22Rv1 (cell line): Measurements from ENCODE around the gene RPTOR.

Experiments used
- H3K27ac ChIP-seq: fragments of 450-650 bp; 2 replicates; pipeline ENCODE4 v1.5.1; 2017
- ZFX ChIP-seq: fragments of 450-650 bp; IDR thresholded peaks from 2 replicates; pipeline ENCODE4 v1.6.1; 2017; ENCODE audit warnings: antibody characterized with exemption, borderline replicate concordance
- TF ChIP-seq, protein P1 (sequence below): fragments of 450-650 bp; IDR thresholded peaks from 2 replicates; pipeline ENCODE4 v1.5.1; 2017; ENCODE audit warnings: mild to moderate bottlenecking

RPTOR gene, protein sequence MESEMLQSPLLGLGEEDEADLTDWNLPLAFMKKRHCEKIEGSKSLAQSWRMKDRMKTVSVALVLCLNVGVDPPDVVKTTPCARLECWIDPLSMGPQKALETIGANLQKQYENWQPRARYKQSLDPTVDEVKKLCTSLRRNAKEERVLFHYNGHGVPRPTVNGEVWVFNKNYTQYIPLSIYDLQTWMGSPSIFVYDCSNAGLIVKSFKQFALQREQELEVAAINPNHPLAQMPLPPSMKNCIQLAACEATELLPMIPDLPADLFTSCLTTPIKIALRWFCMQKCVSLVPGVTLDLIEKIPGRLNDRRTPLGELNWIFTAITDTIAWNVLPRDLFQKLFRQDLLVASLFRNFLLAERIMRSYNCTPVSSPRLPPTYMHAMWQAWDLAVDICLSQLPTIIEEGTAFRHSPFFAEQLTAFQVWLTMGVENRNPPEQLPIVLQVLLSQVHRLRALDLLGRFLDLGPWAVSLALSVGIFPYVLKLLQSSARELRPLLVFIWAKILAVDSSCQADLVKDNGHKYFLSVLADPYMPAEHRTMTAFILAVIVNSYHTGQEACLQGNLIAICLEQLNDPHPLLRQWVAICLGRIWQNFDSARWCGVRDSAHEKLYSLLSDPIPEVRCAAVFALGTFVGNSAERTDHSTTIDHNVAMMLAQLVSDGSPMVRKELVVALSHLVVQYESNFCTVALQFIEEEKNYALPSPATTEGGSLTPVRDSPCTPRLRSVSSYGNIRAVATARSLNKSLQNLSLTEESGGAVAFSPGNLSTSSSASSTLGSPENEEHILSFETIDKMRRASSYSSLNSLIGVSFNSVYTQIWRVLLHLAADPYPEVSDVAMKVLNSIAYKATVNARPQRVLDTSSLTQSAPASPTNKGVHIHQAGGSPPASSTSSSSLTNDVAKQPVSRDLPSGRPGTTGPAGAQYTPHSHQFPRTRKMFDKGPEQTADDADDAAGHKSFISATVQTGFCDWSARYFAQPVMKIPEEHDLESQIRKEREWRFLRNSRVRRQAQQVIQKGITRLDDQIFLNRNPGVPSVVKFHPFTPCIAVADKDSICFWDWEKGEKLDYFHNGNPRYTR (N-terminal part only)

DNA sequence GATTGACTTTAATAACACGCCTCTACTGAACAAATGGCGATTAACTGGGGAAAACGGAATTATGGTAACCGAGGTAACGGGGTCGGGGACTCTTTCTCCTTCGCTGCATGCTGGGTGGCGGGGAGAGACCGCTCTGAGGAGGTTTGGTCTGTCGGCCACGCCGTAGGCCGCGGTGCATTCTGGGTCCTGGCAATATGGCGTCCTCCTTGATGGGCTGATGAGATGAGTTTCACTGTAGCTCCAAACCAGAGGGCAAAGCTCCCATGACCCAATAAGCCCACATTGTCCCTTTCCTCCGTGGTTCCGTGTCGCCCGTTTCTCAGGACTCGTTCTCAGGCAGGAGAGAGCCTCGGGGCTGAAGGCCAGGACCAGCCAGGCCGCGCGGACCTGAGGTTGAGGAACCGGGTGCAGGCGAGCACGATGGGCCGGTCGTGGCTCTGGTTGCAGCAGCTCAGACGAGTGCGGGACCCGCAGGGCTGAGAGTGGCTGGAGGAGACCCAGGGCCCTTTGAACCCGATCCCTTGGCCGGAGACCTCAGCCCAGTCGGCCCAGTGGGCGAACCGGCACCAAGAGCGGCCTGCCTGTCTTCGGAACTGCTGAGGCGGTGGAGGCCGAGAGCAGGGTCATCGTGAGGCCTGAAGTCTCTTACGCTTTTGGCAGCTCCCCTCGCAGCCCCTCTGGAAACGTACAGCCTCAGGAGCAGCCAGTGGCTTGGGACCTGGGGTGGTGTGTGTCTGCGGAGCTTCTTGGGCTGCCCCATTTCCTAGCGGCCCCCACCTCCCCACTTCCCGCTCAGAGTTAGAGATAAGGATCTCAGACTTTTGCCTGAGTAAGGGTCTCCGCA is at the start of gene RPTOR:
TSS of gene RPTOR (plus strand) at position 184 of the 844 bp plus-strand sequence. CDS start 792 bp downstream, outside the sequence.
- peak within 1 kb of the TSS; percentile 67 for H3K27ac ChIP-seq
- TF ChIP-seq ZFX, result no peak
- TF ChIP-seq, protein P1, sequence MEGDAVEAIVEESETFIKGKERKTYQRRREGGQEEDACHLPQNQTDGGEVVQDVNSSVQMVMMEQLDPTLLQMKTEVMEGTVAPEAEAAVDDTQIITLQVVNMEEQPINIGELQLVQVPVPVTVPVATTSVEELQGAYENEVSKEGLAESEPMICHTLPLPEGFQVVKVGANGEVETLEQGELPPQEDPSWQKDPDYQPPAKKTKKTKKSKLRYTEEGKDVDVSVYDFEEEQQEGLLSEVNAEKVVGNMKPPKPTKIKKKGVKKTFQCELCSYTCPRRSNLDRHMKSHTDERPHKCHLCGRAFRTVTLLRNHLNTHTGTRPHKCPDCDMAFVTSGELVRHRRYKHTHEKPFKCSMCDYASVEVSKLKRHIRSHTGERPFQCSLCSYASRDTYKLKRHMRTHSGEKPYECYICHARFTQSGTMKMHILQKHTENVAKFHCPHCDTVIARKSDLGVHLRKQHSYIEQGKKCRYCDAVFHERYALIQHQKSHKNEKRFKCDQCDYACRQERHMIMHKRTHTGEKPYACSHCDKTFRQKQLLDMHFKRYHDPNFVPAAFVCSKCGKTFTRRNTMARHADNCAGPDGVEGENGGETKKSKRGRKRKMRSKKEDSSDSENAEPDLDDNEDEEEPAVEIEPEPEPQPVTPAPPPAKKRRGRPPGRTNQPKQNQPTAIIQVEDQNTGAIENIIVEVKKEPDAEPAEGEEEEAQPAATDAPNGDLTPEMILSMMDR, result no peak

DNA sequence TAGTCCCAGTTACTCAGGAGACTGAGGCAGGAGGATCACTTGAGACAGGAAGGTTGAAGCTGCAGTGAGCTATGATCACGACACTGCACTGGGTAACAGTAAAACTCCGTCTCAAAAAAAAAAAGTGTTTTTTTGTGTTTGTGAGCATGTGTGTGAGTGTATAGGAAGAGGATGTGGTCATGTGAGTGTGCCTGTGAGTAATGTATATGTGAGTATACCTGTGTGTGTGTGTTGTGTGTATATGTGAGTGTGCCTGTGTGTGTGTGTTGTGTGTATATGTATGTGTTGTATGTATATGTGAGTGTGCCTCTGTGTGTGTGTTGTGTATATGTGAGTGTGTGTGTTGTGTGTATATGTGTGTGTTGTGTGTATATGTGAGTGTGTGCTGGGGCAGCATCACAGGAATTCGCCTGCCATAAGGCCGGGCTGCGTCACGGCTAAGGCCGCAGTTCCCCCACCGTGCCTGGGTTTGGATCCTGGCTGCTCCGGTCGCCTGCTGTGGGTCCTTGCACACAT is 46.9 kb upstream of the RPTOR start:
- TF ChIP-seq ZFX, result no peak
- TF ChIP-seq, protein P1, result no peak
- no peak overlapping the region for H3K27ac ChIP-seq

DNA sequence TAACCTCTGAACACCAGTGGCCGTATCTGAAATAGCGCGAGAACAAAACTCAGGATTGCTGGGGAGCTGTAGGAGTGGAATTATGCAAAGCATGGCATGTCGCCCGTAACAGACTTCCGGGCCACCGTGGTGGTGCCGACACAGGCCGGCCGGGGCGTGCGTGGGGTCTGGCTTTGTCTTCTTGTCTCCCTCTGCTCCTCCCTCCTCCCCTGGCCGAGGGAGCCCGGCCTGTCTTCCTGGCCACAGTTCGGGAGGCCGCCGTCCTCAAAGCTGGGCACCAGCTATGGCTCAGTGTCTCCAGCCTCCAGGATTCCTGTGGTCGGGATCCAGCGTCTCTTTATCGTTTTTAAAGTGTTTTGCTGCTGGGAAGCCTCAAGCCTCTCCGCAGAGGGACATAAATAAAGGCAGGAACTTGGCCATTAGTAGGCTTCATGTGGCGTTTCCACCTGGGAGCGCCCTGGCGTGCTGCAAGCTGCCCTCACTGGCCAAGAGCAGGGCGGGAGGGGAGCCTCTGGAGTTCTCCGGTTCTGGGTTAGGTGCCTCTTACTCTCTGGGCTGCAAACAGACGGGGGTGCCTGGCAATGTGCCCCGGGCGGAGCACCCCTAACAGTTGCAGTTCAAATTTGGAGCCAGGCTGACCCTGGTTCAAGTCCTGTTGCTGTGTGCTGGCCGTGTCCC is 46.3 kb upstream of the RPTOR start:
- TF ChIP-seq, protein P1, result no peak
- TF ChIP-seq ZFX, result no peak
- H3K27ac ChIP-seq, result no peak overlapping the region

DNA sequence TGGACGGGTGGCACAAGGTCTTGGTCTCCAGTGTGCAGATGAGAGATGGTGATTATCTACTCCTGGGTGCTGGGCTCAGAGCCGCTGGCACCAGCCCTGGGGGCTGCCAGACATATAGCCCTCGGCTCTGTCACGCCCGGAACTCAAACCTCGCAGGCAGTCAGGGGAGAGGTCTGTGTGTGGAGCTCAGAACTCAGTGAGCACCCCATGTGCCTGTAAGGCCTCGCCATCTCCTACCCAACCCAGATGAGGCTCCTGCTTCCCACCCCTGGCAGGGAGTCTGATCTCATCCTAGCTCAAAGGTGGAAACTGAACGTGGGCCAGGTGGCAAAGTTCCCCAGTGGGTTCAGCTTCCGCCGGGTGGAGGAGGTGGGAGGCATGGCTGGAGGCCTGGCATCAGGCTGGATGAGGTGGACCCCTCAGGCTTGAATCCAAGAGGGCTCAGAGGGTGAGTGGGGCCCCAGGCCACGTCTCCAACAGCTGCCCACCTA is 45.7 kb upstream of the RPTOR start:
- no peak overlapping the region for H3K27ac ChIP-seq
- TF ChIP-seq, protein P1, result no peak
- TF ChIP-seq ZFX, result no peak

DNA sequence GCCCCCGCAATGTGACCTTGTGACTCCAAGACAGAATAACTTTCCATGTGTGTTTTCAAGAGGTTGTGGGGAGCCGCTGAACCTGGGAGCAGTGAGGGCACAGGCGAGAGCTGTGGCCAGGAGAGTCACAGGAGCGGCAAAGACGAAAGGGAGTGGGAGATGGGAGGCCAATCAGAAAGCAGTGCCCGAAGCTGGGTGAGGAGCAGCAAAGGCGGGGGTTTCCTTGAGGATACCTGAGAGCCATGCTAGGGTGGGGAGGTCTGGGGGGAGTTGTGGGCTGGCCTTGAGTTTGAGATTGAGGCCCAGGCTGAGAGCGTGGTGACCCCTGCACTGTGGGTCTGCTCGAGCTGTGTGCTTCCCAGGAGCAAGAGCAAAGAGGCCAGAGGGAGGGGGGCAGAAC is 45.1 kb upstream of the RPTOR start:
- TF ChIP-seq ZFX, result no peak
- TF ChIP-seq, protein P1, result no peak
- no peak overlapping the region for H3K27ac ChIP-seq

DNA sequence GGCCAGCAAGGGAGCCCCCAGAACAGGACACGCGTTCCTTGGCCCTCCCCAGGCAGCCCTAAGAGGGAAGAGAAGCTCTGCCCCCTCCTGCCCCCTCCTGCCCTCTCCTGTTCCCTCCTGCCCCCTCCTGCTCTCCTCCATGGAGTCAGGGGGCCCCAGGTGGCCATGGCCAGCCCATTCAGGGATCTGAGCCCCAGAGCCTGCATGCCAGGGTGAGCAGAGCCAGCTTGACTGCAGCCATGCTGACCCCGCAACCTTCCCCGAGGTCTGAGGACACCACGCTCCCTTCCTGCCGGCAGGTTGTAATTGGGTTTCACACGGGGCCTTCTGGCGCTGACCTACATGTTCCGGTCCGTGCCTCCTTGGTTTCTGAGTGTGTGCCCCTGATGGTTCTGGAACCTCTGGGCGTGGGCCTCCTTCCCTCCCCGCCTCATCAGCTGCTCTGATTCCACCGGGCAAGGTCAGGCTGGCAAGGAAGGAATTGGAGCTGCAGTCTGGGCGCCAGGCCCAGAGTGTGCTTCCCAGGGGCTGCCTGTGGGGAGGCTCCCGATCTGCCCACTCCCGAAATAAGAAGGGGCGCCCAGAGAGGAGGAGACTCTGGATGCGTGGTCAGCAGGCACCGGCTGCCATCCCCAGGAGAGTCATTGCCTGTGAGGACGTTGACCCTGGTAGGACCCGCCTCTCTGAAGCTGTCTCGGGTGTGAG is 44.5 kb upstream of the RPTOR start:
- TF ChIP-seq, protein P1, result no peak
- no peak for TF ChIP-seq ZFX
- no peak overlapping the region for H3K27ac ChIP-seq
